IMR-90 (cell line): ENCODE data around the gene RAF1. TPM values are rescaled to one million over a fixed set of nuclear protein-coding genes. Genes with fewer than 3 reads are reported as not detected.

ENCODE experiments used
- ATAC-seq: fragments of 200-7000 bp; cut with Tn5 transposase; 2 replicates; pipeline ENCODE4 v1.9.1; 2020; ENCODE audit warnings: low read depth, mild to moderate bottlenecking, moderate library complexity
- BruUV-seq: library from RNA; stranded (reverse); fragments of 400-500 nt; replicated peaks from 2 replicates; lab custom pipeline; 2021; lab: Mats Ljungman, UMichigan
- CTCF ChIA-PET: fragments of 300-600 bp; formaldehyde crosslinking; extraction: SDS; loops from one replicate; lab custom pipeline; 2021; ENCODE audit warnings: antibody characterized with exemption; lab: Yijun Ruan, JAX
- POLR2A ChIA-PET: fragments of 300-600 bp; sonication (Branson Sonifier 250); formaldehyde crosslinking; loops from one replicate; lab custom pipeline; 2022; ENCODE audit warnings: antibody characterized with exemption; ENCODE audit not compliant: unreplicated experiment; lab: Charles Lee
- DNase-seq: peaks from one replicate; pipeline ENCODE4 v3.0.0; 2013
- H2AFZ ChIP-seq: replicated peaks from 2 replicates; pipeline ENCODE3; 2013; ENCODE audit warnings: low read length, mild to moderate bottlenecking; ENCODE audit not compliant: poor library complexity
- H2AK5ac ChIP-seq: 2 replicates; pipeline ENCODE4 v1.6.1; 2013; ENCODE audit warnings: low read depth, low read length, inconsistent platforms
- H2AK9ac ChIP-seq: replicated peaks from 2 replicates; pipeline ENCODE3; 2013; ENCODE audit warnings: mild to moderate bottlenecking, low read depth, low read length, moderate library complexity; ENCODE audit not compliant: poor library complexity
- H2BK120ac ChIP-seq: 2 replicates; pipeline ENCODE4 v1.6.1; 2013; ENCODE audit warnings: low read depth, low read length, inconsistent platforms
- H2BK15ac ChIP-seq: 3 replicates; pipeline ENCODE4 v1.6.1; 2013; ENCODE audit warnings: low read depth, low read length, inconsistent platforms
- H2BK20ac ChIP-seq: 2 replicates; pipeline ENCODE4 v1.6.1; 2013; ENCODE audit warnings: low read depth, mild to moderate bottlenecking, inconsistent platforms, low read length, moderate library complexity
- H2BK5ac ChIP-seq: 2 replicates; pipeline ENCODE4 v1.6.1; 2013; ENCODE audit warnings: mild to moderate bottlenecking, low read depth, low read length, inconsistent platforms; ENCODE audit not compliant: poor library complexity, severe bottlenecking
- H3K14ac ChIP-seq: replicated peaks from 2 replicates; pipeline ENCODE4 v1.6.1; 2013; ENCODE audit warnings: low read depth, low read length, inconsistent platforms
- H3K18ac ChIP-seq: 2 replicates; pipeline ENCODE4 v1.6.1; 2013; ENCODE audit warnings: low read depth, low read length, control low read depth
- H3K23ac ChIP-seq: 2 replicates; pipeline ENCODE4 v1.6.1; 2013; ENCODE audit warnings: low read depth, low read length, inconsistent platforms
- H3K27ac ChIP-seq: 2 replicates; pipeline ENCODE4 v1.5.1; 2013; ENCODE audit warnings: mild to moderate bottlenecking, control low read depth, low read length; ENCODE audit not compliant: insufficient read depth
- H3K27me3 ChIP-seq: 2 replicates; pipeline ENCODE4 v1.6.1; 2013; ENCODE audit warnings: low read length; ENCODE audit not compliant: control insufficient read depth, insufficient read depth
- H3K36me3 ChIP-seq: 2 replicates; pipeline ENCODE4 v1.6.1; 2013; ENCODE audit warnings: low read length, mixed read lengths; ENCODE audit not compliant: control insufficient read depth, insufficient read depth
- H3K4ac ChIP-seq: 2 replicates; pipeline ENCODE4 v1.6.1; 2013; ENCODE audit warnings: low read depth, low read length, inconsistent platforms
- H3K4me1 ChIP-seq: 2 replicates; pipeline ENCODE4 v1.6.1; 2013; ENCODE audit warnings: low read length, mixed read lengths; ENCODE audit not compliant: control insufficient read depth, insufficient read depth
- H3K4me2 ChIP-seq: 2 replicates; pipeline ENCODE4 v1.6.1; 2013; ENCODE audit warnings: low read depth, mild to moderate bottlenecking, control low read depth, low read length, moderate library complexity
- H3K4me3 ChIP-seq: 2 replicates; pipeline ENCODE4 v1.5.1; 2013; ENCODE audit warnings: low read depth, mild to moderate bottlenecking, control low read depth, low read length, moderate library complexity; ENCODE audit not compliant: insufficient read depth
- H3K56ac ChIP-seq: 2 replicates; pipeline ENCODE4 v1.6.1; 2013; ENCODE audit warnings: low read length, inconsistent platforms; ENCODE audit not compliant: insufficient read depth; ENCODE audit errors: extremely low read depth
- H3K79me1 ChIP-seq, 2 experiments: 2 replicates each; pipeline ENCODE4 v1.6.1; 2013; ENCODE audit warnings: low read length in 2 of 2, inconsistent platforms in 1 of 2, low read depth in 1 of 2
- H3K9ac ChIP-seq: 2 replicates; pipeline ENCODE4 v1.6.1; 2013; ENCODE audit warnings: low read depth, low read length, control low read depth
- H3K9me1 ChIP-seq: 2 replicates; pipeline ENCODE4 v1.6.1; 2013; ENCODE audit warnings: low read length, inconsistent platforms; ENCODE audit not compliant: insufficient read depth
- H3K9me3 ChIP-seq: 2 replicates; pipeline ENCODE4 v1.6.1; 2013; ENCODE audit warnings: low read length; ENCODE audit not compliant: control insufficient read depth, insufficient read depth
- H4K20me1 ChIP-seq: 2 replicates; pipeline ENCODE4 v1.6.1; 2013; ENCODE audit warnings: low read length, inconsistent platforms; ENCODE audit not compliant: insufficient read depth
- H4K5ac ChIP-seq: 2 replicates; pipeline ENCODE4 v1.6.1; 2013; ENCODE audit warnings: mild to moderate bottlenecking, low read depth, low read length, control low read depth
- H4K8ac ChIP-seq, 2 experiments: 2 replicates each; pipeline ENCODE4 v1.6.1; 2013; ENCODE audit warnings: low read depth in 2 of 2, low read length in 2 of 2, control low read depth in 1 of 2, inconsistent platforms in 1 of 2
- H4K91ac ChIP-seq: 2 replicates; pipeline ENCODE4 v1.6.1; 2013; ENCODE audit warnings: low read depth, low read length, inconsistent platforms; ENCODE audit not compliant: insufficient read depth
- CEBPB ChIP-seq: IDR thresholded peaks from 2 replicates; pipeline ENCODE4 v1.6.1; 2012; ENCODE audit warnings: low read depth, low read length, improper control_type of control experiment
- CTCF ChIP-seq: conservative IDR thresholded peaks from 2 replicates; pipeline ENCODE4 v1.5.1; 2012; ENCODE audit warnings: mild to moderate bottlenecking, low read depth, low read length, improper control_type of control experiment
- MAFK ChIP-seq: IDR thresholded peaks from 2 replicates; pipeline ENCODE4 v1.6.1; 2012; ENCODE audit warnings: low read depth, low read length, improper control_type of control experiment
- POLR2A ChIP-seq: IDR thresholded peaks from 2 replicates; pipeline ENCODE4 v1.6.1; 2012; ENCODE audit warnings: mild to moderate bottlenecking, low read depth, low read length
- RCOR1 ChIP-seq: IDR thresholded peaks from 2 replicates; pipeline ENCODE4 v1.6.1; 2012; ENCODE audit warnings: mild to moderate bottlenecking, low read length, improper control_type of control experiment; ENCODE audit not compliant: insufficient replicate concordance
- RFX5 ChIP-seq: IDR thresholded peaks from 2 replicates; pipeline ENCODE4 v1.8.0; 2012; ENCODE audit warnings: low read depth, mild to moderate bottlenecking, low read length, moderate library complexity
- WGBS, 2 experiments: methylation state at CpG; one replicate each; pipeline versions ENCODE4 v1.1.5 to v1.1.7; 2013; ENCODE audit warnings: missing lambda C conversion rate in 2 of 2; ENCODE audit not compliant: insufficient read length in 1 of 2; ENCODE audit errors: extremely low coverage in 2 of 2; 5-methylcytosine and 5-hydroxymethylcytosine counted together
- dilution Hi-C: fragments of 300-500 bp; cut with HindIII; formaldehyde crosslinking; loops from one replicate; pipeline ENCODE4 v1.14.3; 2018; ENCODE audit warnings: low sequenced_read_pairs; ENCODE audit not compliant: unreplicated experiment
- in situ Hi-C: fragments of 300-500 bp; cut with MboI; formaldehyde crosslinking; loops from 3 replicates; pipeline ENCODE4 v1.14.3; 2019; ENCODE audit warnings: low sequenced_read_pairs, inconsistent platforms, mixed read lengths
- intact Hi-C: fragments of 100-400 bp; cut with micrococcal nuclease; formaldehyde crosslinking; loops from 2 replicates; pipeline ENCODE4 v1.10.0; 2022
- polyA plus RNA-seq, 3 experiments: library from polyadenylated mRNA; depleted of rRNA; stranded (reverse); fragments of >200 nt; gene quantifications; 2 replicates each; pipeline ENCODE4 v1.2.3, GENCODE V29; 2012; ENCODE audit warnings: low replicate concordance in 1 of 3
- total RNA-seq: library from RNA; depleted of rRNA; stranded (reverse); fragments of >200 nt; gene quantifications from 2 replicates; pipeline ENCODE4 v1.2.3, GENCODE V29; 2012
- TF ChIP-seq, protein P1 (sequence below): fragments of 150-350 bp; IDR thresholded peaks from 2 replicates; pipeline ENCODE4 v1.6.1; 2016; ENCODE audit warnings: low read depth, mild to moderate bottlenecking, low read length, moderate library complexity, borderline replicate concordance

Gene RAF1
- total and polyA plus RNA-seq, 2 of the 4 experiments (the other 2 are of a cell fraction) = 115 to 151 TPM

DNA sequence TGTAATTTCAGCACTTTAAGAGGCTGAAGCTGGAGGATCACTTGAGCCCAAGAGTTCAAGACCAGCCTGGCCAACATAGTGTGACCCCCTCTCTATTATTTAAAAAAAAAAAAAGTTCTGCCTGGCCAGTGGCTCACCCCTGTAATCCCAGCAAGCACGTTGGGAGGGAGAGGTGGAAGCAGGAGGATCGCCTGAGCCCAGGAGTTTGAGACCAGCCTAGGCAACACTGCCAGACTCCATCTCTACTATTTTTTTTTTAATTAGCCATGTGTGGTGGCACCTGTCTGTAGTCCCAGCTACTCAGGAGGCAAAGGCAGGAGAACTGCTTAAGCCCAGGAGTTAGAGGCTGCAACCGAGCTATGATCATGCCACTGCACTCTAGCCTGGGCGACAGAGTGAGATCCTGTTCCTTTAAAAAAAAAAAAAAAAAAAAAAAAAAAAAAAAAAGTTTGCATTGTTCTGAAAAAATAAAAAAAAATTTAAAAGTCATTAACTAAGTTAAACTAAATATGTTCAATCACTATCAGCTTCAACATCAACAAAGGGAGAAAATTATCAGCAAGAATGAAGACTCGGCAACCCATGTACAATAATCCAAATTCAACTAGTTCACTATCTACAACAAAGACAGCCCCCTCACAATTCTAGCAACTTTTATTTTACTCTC lies 1.9 kb downstream of the RAF1 start:
- in situ Hi-C loops = no loop called here
- intact Hi-C loops = loop anchor here (5.0 kb wide), 3 partner anchors 45 to 75 kb away; no protein-coding TSS in a partner anchor

More for the DNA sequence above, 1.9 kb downstream of the RAF1 start:
- POLR2A ChIA-PET = interaction anchor here (0.6 to 1.1 kb wide), 4 partner anchors 8 to 63 kb away, joined by 3 to 6 read pairs (median 3); no protein-coding TSS in a partner anchor
- H4K20me1 ChIP-seq = peaks cover 53% of the 10 kb centered on the region
- H2AK5ac ChIP-seq = peak overlapping the region; percentile 86
- peak overlapping the region; percentile 95 for H3K27ac ChIP-seq
- H4K8ac ChIP-seq = peak overlapping the region; percentile 73 to 96; a peak in 3 of 4 replicates
- H3K18ac ChIP-seq = peak overlapping the region; percentile 76; the same call in 1 of the 2 replicates
- WGBS, 2 experiments = no CpG with 5 or more reads among the region's 5 CpGs
- H3K14ac ChIP-seq = peak overlapping the region; percentile 95
- H3K27me3 ChIP-seq = no peaks in the 10 kb centered on the region
- H4K5ac ChIP-seq = no peak overlapping the region; the same call in none of the 2 replicates
- H3K4me3 ChIP-seq = peak overlapping the region; percentile 71
- no peak overlapping the region for H2AK9ac ChIP-seq
- no peaks in the 10 kb centered on the region for H3K36me3 ChIP-seq
- ATAC-seq = no peak
- H2BK5ac ChIP-seq = peak overlapping the region; percentile 95
- H3K23ac ChIP-seq = peak overlapping the region; percentile 89
- TF ChIP-seq RFX5 = no peak
- no peak for TF ChIP-seq RCOR1
- no peak for TF ChIP-seq MAFK
- no peak for TF ChIP-seq CEBPB
- TF ChIP-seq, protein P1, sequence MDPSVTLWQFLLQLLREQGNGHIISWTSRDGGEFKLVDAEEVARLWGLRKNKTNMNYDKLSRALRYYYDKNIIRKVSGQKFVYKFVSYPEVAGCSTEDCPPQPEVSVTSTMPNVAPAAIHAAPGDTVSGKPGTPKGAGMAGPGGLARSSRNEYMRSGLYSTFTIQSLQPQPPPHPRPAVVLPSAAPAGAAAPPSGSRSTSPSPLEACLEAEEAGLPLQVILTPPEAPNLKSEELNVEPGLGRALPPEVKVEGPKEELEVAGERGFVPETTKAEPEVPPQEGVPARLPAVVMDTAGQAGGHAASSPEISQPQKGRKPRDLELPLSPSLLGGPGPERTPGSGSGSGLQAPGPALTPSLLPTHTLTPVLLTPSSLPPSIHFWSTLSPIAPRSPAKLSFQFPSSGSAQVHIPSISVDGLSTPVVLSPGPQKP = no peak
- TF ChIP-seq CTCF = no peak
- no peak for TF ChIP-seq POLR2A
- no peak for DNase-seq
- BruUV-seq = no TSS peak
- H3K4me2 ChIP-seq = peak overlapping the region; percentile 92
- CTCF ChIA-PET = no interaction called here
- H3K79me1 ChIP-seq = peaks cover 3 to 14% of the 10 kb centered on the region in 2 experiments; a peak in 3 of 4 replicates
- H4K91ac ChIP-seq = peak overlapping the region; percentile 89; the same call in 1 of the 2 replicates
- peak overlapping the region; percentile 81 for H3K4ac ChIP-seq
- H2BK120ac ChIP-seq = peak overlapping the region; percentile 66; the same call in 1 of the 2 replicates
- dilution Hi-C loops = no loop called here
- H3K9ac ChIP-seq = peak overlapping the region; percentile 92
- no peak overlapping the region for H2BK20ac ChIP-seq
- H3K9me1 ChIP-seq = peaks cover 6% of the 10 kb centered on the region; the same call in 1 of the 2 replicates
- no peak overlapping the region for H2AFZ ChIP-seq
- peaks cover 16% of the 10 kb centered on the region for H3K4me1 ChIP-seq
- 0 out of 3 replicates have a peak overlapping the region, but pooled peaks have one; percentile 57 for H2BK15ac ChIP-seq
- no peaks in the 10 kb centered on the region for H3K9me3 ChIP-seq
- H3K56ac ChIP-seq = peak overlapping the region; percentile 90; the same call in 1 of the 2 replicates
